Measurements from ENCODE around the gene PHF13.
A peak's percentile ranks its signal among the peaks of the same experiment; 100 is the strongest.
"Not testable (repeated sequence)": the region's sequence is repeated elsewhere in the genome, so short reads cannot be mapped to it uniquely, and the experiment has no call there.

The PHF13 gene

GRCh38 chr1:6587261-6588005, 26.1 kb upstream of the PHF13 start:
- peak; percentile 72 for DNase-seq

GRCh38 chr1:6588128-6588892, 25.2 kb upstream of the PHF13 start:
- DNase-seq: no peak

GRCh38 chr1:6588893-6589520, 24.5 kb upstream of the PHF13 start:
- DNase-seq: no peak

- no peak for DNase-seq
Observed at GRCh38 chr1:6590046-6590445, 23.5 kb upstream of the PHF13 start.

GRCh38 chr1:6591222-6591621, 22.3 kb upstream of the PHF13 start:
- DNase-seq: no peak

GRCh38 chr1:6591644-6592043, 21.9 kb upstream of the PHF13 start:
- no peak for DNase-seq

GRCh38 chr1:6592441-6592840, 21.1 kb upstream of the PHF13 start:
- DNase-seq: no peak

- no peak for DNase-seq
Observed at GRCh38 chr1:6592865-6593593, 20.5 kb upstream of the PHF13 start.

- no peak for DNase-seq
Observed at GRCh38 chr1:6593810-6594209, 19.7 kb upstream of the PHF13 start.

GRCh38 chr1:6594977-6595740, 18.4 kb upstream of the PHF13 start:
- no peak for DNase-seq

- no peak for DNase-seq
Observed at GRCh38 chr1:6596351-6596750, 17.2 kb upstream of the PHF13 start.

- no peak for DNase-seq
Observed at GRCh38 chr1:6596886-6597776, 16.4 kb upstream of the PHF13 start.

- no peak for DNase-seq
Observed at GRCh38 chr1:6597777-6598131, 15.8 kb upstream of the PHF13 start.

GRCh38 chr1:6599141-6599975, 14.2 kb upstream of the PHF13 start:
- no peak for DNase-seq

- not testable (repeated sequence) for DNase-seq
Observed at GRCh38 chr1:6599991-6600390, 13.5 kb upstream of the PHF13 start.

GRCh38 chr1:6600410-6601048, 13.0 kb upstream of the PHF13 start:
- DNase-seq: no peak

GRCh38 chr1:6601049-6601922, 12.2 kb upstream of the PHF13 start:
- peak; percentile 59 for DNase-seq

- no peak for DNase-seq
Observed at GRCh38 chr1:6601923-6602668, 11.4 kb upstream of the PHF13 start.
